HG03066 (cell line): ENCODE measurements around the gene TMA7.
"Not testable (repeated sequence)": the region's sequence is repeated elsewhere in the genome, so short reads cannot be mapped to it uniquely, and the experiment has no call there.

Experiments
- ATAC-seq: cut with Tn5 transposase; IDR thresholded peaks from one replicate; pipeline ENCODE4 v1.9.1; 2021; ENCODE audit warnings: low read depth; ENCODE audit not compliant: unreplicated experiment

TMA7 gene

DNA sequence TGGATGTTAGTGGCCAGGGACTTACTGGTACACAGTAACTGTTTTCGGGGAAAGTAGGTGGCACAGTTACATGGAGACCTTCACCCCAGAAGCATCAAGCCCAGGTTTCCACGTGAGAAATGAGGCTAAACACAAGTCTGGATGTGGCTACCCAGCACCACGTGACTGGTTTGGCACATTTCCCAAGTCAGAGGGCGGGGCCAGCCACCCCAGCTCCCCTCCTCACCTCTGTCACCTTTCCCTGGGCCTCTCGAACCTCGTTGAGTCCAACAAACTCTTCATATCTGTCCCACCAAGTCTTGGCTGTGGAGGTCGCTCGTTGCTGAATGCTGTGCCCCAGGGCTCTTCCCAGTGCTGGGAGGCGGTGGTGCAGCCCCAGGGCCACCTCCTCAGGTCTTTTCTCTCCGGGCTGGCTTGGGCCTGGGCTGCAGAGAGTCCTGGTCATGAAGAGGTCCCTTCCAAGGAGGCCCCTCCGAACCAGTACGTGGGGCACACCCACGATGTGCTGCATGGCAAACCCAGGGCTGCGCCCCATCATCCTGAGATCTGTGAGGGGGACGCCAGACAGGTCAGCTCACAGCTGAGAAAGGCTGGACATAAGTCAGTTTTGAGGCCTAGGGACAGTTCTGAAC lies 5.3 kb upstream of the TMA7 start:
- ATAC-seq, result no peak

DNA sequence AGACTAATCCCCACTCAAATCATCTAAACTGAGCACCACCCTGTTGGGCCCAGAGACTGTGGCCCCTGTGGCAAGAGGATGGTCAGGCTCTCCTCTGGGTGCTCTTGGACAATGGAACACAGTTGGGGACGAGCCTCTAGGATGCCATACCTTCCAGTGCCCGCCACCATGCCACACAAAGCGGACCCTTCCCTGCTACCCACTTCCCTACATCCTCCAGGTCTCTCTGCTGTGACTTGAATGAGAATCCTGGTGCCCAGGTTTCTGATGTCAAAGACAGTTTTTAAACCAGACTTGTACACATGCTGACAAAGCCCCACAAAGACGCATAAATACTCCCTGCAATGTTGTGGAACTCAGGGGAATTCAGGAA lies 4.8 kb upstream of the TMA7 start:
- ATAC-seq, result no peak

GRCh38 chr3:48435774-48436476 lies 4.1 kb upstream of the TMA7 start:
- ATAC-seq, result no peak

DNA sequence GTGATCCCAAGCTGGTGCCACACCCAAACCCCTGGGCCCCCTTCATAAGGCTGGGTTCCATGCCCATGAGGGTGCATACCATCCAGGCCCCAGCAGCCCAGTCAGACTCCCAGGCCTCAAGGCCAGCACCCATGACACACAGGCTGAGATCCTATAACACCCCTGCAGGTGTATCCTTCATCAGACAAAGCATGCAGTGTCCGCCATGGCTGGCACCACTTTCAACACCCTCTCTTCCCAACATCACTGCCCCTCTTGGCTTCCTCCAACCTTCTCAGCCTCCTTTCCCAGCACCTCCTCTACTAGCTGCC lies 3.6 kb upstream of the TMA7 start:
- ATAC-seq, result no peak

GRCh38 chr3:48436855-48437254 lies 3.2 kb upstream of the TMA7 start:
- ATAC-seq, result no peak

DNA sequence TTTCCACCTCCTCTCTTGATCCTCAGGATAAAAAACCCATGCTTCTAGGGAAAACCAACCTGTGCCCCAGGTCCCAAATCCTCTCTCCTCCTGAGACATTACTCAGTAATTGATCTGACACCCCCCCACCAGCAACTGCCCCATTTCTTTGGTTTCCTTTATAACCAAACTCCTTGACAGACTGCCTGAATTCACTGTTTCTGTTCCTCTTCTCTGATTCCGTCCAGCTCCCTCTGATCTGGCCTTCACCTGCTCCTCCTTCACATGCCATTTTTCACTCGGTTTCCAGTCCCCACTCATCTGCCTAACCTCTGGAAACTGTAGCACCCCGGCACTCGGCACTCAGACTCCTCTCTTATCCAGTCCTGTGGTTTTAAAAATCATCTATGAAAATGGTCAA lies 2.2 kb upstream of the TMA7 start:
- ATAC-seq, result no peak

DNA sequence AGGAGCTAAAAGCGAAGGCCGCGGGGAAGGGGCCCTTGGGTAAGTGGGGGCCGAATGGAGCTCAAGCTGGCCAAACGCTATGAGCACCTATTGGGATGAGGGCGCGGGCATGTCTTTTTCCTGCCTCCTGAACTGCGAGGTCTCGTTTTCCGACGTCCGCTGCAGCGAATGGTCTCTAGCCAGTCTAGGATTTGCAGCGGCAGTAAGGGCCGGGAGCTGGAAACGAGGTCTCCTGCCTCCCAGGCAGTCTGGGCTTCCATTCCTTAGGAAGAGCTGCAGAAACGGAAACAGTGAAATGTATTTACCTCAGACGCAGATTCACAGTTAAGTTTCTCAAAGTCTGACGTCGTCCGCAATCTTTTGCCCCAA lies 517 bp downstream of the TMA7 start:
- ATAC-seq, result no peak

DNA sequence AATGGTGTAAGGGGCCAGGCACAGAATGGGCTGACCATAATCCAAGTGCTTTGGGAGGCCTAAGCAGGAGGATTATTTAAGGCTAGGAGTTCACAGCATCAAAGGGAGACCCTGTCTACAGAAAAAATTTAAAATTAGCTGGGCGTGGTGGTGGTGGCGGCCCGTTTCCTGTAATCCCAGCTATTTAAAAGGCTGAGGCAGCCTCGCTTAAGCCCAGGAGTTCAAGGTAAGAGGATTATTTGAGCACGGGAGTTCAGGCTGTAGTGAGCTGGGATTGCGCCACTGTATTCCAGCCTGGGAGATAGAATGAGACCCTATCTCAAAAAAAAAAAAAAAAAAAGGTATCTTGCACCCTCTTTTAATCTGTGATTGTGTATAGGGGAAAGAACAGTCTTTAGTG lies 1.9 kb downstream of the TMA7 start:
- ATAC-seq, result no peak

GRCh38 chr3:48445277-48445882 lies 5.3 kb downstream of the TMA7 start:
- ATAC-seq, result no peak

GRCh38 chr3:48446043-48446424 lies 6.0 kb downstream of the TMA7 start:
- ATAC-seq, result no peak

DNA sequence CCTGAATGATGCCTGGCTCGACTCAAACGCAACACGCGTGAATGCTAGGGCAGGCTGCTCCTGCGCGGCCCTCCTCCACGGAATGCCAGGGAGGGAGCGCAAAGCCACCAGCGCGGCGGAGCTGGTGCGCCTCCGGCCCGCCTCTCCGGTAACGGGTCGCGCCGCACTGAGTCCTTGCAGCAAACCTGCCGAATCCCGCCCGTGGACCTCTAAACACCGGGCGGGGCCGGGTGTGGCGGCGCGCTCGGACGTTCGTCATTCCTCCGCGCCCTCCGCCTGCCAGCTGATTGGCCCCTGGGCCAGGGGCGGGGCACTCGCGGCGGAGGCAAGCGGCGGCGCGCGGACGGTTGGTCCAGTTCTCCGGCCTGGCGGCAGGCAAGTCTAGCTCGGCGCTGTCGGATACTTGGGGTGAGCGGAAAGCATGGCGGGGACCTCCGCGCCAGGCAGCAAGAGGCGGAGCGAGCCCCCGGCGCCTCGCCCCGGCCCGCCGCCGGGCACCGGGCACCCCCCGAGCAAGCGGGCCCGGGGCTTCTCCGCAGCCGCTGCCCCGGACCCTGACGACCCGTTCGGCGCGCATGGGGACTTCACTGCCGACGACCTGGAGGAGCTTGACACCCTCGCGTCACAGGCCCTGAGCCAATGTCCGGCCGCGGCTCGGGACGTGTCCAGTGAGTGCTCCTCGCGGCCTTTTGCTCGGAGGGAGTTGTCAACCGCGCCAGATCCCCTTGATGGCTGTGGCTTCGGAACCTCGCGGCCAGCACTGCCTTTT lies 6.6 kb downstream of the TMA7 start, which contains the start of gene ATRIP:
Gene ATRIP, plus strand, starts transcription at position 313 of the 769 bp plus-strand sequence. Its CDS starts 109 bp downstream, at position 422.
- ATAC-seq, result peak; percentile 85

DNA sequence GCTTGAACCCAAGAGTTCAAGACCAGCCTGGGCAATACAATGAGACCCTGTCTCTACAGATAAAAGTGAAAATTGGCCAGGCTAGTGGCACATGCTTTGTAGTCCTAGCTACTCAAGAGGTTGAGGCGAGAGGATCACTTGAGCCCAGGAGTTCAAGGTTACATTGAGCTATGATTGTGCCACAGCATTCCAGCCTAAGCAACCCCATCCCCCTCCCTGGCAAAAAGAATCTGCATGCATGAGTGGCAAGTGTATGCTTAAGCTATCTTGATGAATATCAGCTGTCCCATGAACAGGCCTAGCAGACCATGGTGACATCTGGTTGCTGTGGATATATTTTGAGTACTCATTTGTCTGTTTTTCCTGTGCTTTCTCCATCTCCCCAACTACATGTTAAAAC lies 11.2 kb downstream of the TMA7 start:
- no peak for ATAC-seq

GRCh38 chr3:48456456-48456855 lies 16.4 kb downstream of the TMA7 start:
- ATAC-seq, result no peak

GRCh38 chr3:48459331-48459730 lies 19.3 kb downstream of the TMA7 start:
- no peak for ATAC-seq

DNA sequence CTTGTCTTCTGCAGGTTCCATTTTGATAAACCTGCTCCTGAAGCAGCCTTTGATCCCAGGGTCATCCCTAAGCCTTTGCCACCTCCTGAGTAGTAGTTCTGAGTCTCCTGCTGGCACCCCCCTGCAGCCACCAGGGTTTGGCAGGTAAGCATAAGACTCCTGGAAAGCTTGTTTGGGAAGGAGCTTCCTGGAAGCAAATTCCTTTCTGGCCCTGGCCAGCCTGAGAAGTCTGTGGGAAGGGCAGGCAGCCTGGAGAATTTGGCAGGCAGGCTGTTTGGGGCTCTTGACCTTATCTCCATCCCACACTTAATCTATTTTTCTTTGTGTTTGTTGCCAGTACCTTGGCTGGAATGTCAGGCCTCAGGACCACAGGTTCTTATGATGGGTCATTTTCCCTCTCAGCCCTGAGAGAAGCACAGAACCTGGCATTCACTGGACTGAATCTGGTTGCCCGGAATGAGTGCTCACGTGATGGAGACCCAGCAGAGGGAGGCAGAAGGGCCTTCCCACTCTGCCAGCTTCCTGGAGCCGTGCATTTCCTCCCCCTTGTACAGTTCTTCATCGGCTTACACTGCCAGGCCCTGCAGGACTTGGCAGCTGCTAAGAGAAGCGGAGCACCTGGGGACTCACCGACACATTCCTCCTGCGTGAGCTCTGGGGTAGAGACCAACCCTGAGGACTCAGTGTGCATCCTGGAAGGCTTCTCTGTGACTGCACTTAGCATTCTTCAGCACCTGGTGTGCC lies 19.9 kb downstream of the TMA7 start:
- ATAC-seq, result no peak

- ATAC-seq, result no peak
Observed at GRCh38 chr3:48460517-48460902, 20.5 kb downstream of the TMA7 start.

GRCh38 chr3:48461767-48462166 lies 21.7 kb downstream of the TMA7 start:
- not testable (repeated sequence) for ATAC-seq

- no peak for ATAC-seq
Observed at GRCh38 chr3:48463703-48464102, 23.6 kb downstream of the TMA7 start.

DNA sequence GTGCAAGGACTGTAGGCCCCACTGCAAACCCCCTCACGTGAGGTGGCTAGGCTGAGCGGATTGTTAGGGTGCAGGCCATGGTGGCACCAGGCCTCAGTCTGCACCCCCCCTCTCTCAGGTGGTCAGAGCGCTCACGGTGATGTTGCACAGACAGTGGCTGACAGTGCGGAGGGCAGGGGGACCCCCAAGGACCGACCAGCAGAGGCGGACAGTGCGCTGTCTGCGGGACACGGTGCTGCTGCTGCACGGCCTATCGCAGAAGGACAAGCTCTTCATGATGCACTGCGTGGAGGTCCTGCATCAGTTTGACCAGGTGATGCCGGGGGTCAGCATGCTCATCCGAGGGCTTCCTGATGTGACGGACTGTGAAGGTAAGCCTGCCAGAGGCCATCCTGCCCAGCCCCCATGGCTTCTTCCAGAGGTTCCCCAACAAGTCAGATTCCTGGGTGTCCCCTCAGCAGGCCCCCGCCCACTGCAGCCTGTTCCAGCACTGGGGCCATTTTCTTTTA lies 24.7 kb downstream of the TMA7 start:
- no peak for ATAC-seq

- no peak for ATAC-seq
Observed at GRCh38 chr3:48465237-48465530, 25.1 kb downstream of the TMA7 start.
